G401 (cell line): Measurements from ENCODE around the gene SDK2. TPM values are rescaled to one million over a fixed set of nuclear protein-coding genes. Genes with fewer than 3 reads are reported as not detected.
A peak's percentile ranks its signal among the peaks of the same experiment; 100 is the strongest.
"Not testable (repeated sequence)": the region's sequence is repeated elsewhere in the genome, so short reads cannot be mapped to it uniquely, and the experiment has no call there.

Source experiments
- DNase-seq: peaks from one replicate; pipeline ENCODE4 v3.0.0-alpha.2; 2015; ENCODE audit warnings: low spot score
- in situ Hi-C: cut with HindIII; loops from 2 replicates; pipeline ENCODE4 v1.10.0; 2016; ENCODE audit warnings: low sequenced_read_pairs, mixed read lengths
- total RNA-seq: library from RNA; depleted of rRNA; stranded (reverse); fragments of >200 nt; shearing (Covaris generic); gene quantifications from 2 replicates; pipeline ENCODE4 v1.2.3, GENCODE V29; 2014

SDK2 gene
- total RNA-seq, 1 experiment from 2014 or later = 0.10 TPM

GRCh38 chr17:73371836-73372235, 272.4 kb downstream of the SDK2 start:
- in situ Hi-C loops = no loop called here

GRCh38 chr17:73371285-73371684, 273.0 kb downstream of the SDK2 start:
- in situ Hi-C loops = no loop called here
- no peak for DNase-seq

More at GRCh38 chr17:73371836-73372235, 272.4 kb downstream of the SDK2 start:
- DNase-seq = no peak

- peak; percentile 87 for DNase-seq
- in situ Hi-C loops = not testable (repeated sequence)
Observed at GRCh38 chr17:73369817-73370490, 274.3 kb downstream of the SDK2 start.

GRCh38 chr17:73369111-73369521, 275.1 kb downstream of the SDK2 start:
- no peak for DNase-seq
- in situ Hi-C loops = no loop called here

GRCh38 chr17:73368085-73368631, 276.1 kb downstream of the SDK2 start:
- no peak for DNase-seq
- in situ Hi-C loops = no loop called here

GRCh38 chr17:73365906-73366623, 278.2 kb downstream of the SDK2 start:
- DNase-seq = peak; percentile 76
- in situ Hi-C loops = no loop called here

- in situ Hi-C loops = no loop called here
- DNase-seq = peak; percentile 45
Observed at GRCh38 chr17:73365301-73365874, 278.9 kb downstream of the SDK2 start.

- in situ Hi-C loops = no loop called here
- DNase-seq = no peak
Observed at GRCh38 chr17:73364155-73364522, 280.1 kb downstream of the SDK2 start.

- in situ Hi-C loops = no loop called here
Observed at GRCh38 chr17:73363442-73364154, 280.6 kb downstream of the SDK2 start.

GRCh38 chr17:73362697-73363096, 281.5 kb downstream of the SDK2 start:
- no peak for DNase-seq
- in situ Hi-C loops = no loop called here

More at GRCh38 chr17:73363442-73364154, 280.6 kb downstream of the SDK2 start:
- DNase-seq = no peak

- in situ Hi-C loops = no loop called here
Observed at GRCh38 chr17:73360961-73361761, 283.1 kb downstream of the SDK2 start.

GRCh38 chr17:73359987-73360410, 284.2 kb downstream of the SDK2 start:
- no peak for DNase-seq
- in situ Hi-C loops = no loop called here

More at GRCh38 chr17:73360961-73361761, 283.1 kb downstream of the SDK2 start:
- DNase-seq = no peak

- no peak for DNase-seq
- in situ Hi-C loops = no loop called here
Observed at GRCh38 chr17:73359352-73359751, 284.9 kb downstream of the SDK2 start.

- DNase-seq = no peak
- in situ Hi-C loops = no loop called here
Observed at GRCh38 chr17:73358668-73359067, 285.6 kb downstream of the SDK2 start.

- in situ Hi-C loops = no loop called here
- no peak for DNase-seq
Observed at GRCh38 chr17:73357981-73358380, 286.3 kb downstream of the SDK2 start.

GRCh38 chr17:73357318-73357717, 286.9 kb downstream of the SDK2 start:
- in situ Hi-C loops = no loop called here
- DNase-seq = peak; percentile 85

GRCh38 chr17:73356561-73357170, 287.6 kb downstream of the SDK2 start:
- in situ Hi-C loops = no loop called here
- peak; percentile 85 for DNase-seq
